Ishikawa (cell line): ENCODE results near the gene GET4.

Experiments used
- CEBPB ChIP-seq: IDR thresholded peaks from 2 replicates; pipeline ENCODE4 v1.6.1; 2012
- CREB1 ChIP-seq: IDR thresholded peaks from 2 replicates; pipeline ENCODE4 v1.6.1; 2012; ENCODE audit warnings: low read depth
- EGR1 ChIP-seq: IDR thresholded peaks from 2 replicates; pipeline ENCODE4 v1.6.1; 2012
- EP300 ChIP-seq: IDR thresholded peaks from 2 replicates; pipeline ENCODE4 v1.6.1; 2012; ENCODE audit warnings: borderline replicate concordance
- FOXM1 ChIP-seq: IDR thresholded peaks from 2 replicates; pipeline ENCODE4 v1.6.1; 2012; ENCODE audit warnings: low read depth, borderline replicate concordance
- MAX ChIP-seq: IDR thresholded peaks from 2 replicates; pipeline ENCODE4 v1.6.1; 2012
- NFIC ChIP-seq: IDR thresholded peaks from 2 replicates; pipeline ENCODE4 v1.6.1; 2012
- RAD21 ChIP-seq: IDR thresholded peaks from 2 replicates; pipeline ENCODE4 v1.6.1; 2012; ENCODE audit warnings: low read depth
- REST ChIP-seq: IDR thresholded peaks from 2 replicates; pipeline ENCODE4 v1.6.1; 2012; ENCODE audit warnings: low read depth, mild to moderate bottlenecking
- TAF1 ChIP-seq: IDR thresholded peaks from 2 replicates; pipeline ENCODE4 v1.6.1; 2012; ENCODE audit warnings: low read depth, mild to moderate bottlenecking
- TCF12 ChIP-seq: IDR thresholded peaks from 2 replicates; pipeline ENCODE4 v1.6.1; 2012; ENCODE audit warnings: low read depth
- TEAD4 ChIP-seq: IDR thresholded peaks from 2 replicates; pipeline ENCODE4 v1.6.1; 2012
- USF1 ChIP-seq: IDR thresholded peaks from 2 replicates; pipeline ENCODE4 v1.6.1; 2012
- YY1 ChIP-seq: IDR thresholded peaks from 2 replicates; pipeline ENCODE4 v1.6.1; 2012; ENCODE audit warnings: low read depth
- ZBTB7A ChIP-seq: IDR thresholded peaks from 2 replicates; pipeline ENCODE4 v1.6.1; 2012; ENCODE audit warnings: low read depth

Gene GET4

GRCh38 chr7:871900-872537 is 4.3 kb upstream of the GET4 start:
- TF ChIP-seq ZBTB7A (no peak), YY1 (no peak), FOXM1 (no peak), EGR1 (no peak), REST (no peak), CEBPB (no peak)

- TF ChIP-seq MAX, result peak; percentile 99
- no peak for TF ChIP-seq TEAD4
- no peak for TF ChIP-seq REST
- no peak for TF ChIP-seq CREB1
- TF ChIP-seq YY1, result 0 out of 2 replicates have a peak, but pooled peaks have one; percentile 16
- no peak for TF ChIP-seq EP300
- peak; percentile 87 for TF ChIP-seq USF1
- TF ChIP-seq NFIC, result peak; percentile 81
- peak; percentile 43; the same call in 1 of the 2 replicates for TF ChIP-seq TCF12
- TF ChIP-seq EGR1, result no peak
- no peak for TF ChIP-seq FOXM1
- no peak for TF ChIP-seq TAF1
- no peak for TF ChIP-seq CEBPB
- no peak for TF ChIP-seq ZBTB7A
- peak; percentile 86 for TF ChIP-seq RAD21
These were observed 2.9 kb upstream of the GET4 start for GRCh38 chr7:873367-874002.

GRCh38 chr7:874031-874749 is 2.2 kb upstream of the GET4 start:
- TF ChIP-seq RAD21 (no peak), ZBTB7A (no peak)

GRCh38 chr7:875051-875450 is 1.3 kb upstream of the GET4 start:
- TF ChIP-seq MAX (no peak), CREB1 (no peak), NFIC (no peak), TAF1 (no peak), EGR1 (no peak), EP300 (no peak), TEAD4 (no peak)

GRCh38 chr7:875476-876076 is 778 bp upstream of the GET4 start:
- no peak for TF ChIP-seq YY1
- TF ChIP-seq TAF1, result no peak
- TF ChIP-seq MAX, result no peak
- no peak for TF ChIP-seq CEBPB
- no peak for TF ChIP-seq REST
- no peak for TF ChIP-seq RAD21
- TF ChIP-seq USF1, result no peak
- TF ChIP-seq TCF12, result no peak
- no peak for TF ChIP-seq ZBTB7A
- TF ChIP-seq CREB1, result no peak
- TF ChIP-seq EP300, result no peak
- no peak for TF ChIP-seq TEAD4
- no peak for TF ChIP-seq NFIC
- no peak for TF ChIP-seq FOXM1
- no peak for TF ChIP-seq EGR1
